ENCODE results near the gene IRAK1.

- TF ChIP-seq CTCF (IDR thresholded peaks at IDR 0.05) (no peak), EZH2phosphoT487 (IDR thresholded peaks at IDR 0.05; ENCODE audit: borderline replicate concordance, low read depth) (no peak), PBX3 (IDR thresholded peaks at IDR 0.05) (peak; percentile 31; the same call in 1 of the 2 replicates), ELF1 (IDR thresholded peaks at IDR 0.05) (peak; percentile 49; the same call in 1 of the 2 replicates)
These were observed 48.0 kb downstream of the IRAK1 start, which contains the start of gene HCFC1 for GRCh38 chrX:153971450-153972367.
